Endothelial cell of umbilical vein (primary cell): ENCODE data around the gene KCNK16. TPM values are rescaled to one million over a fixed set of nuclear protein-coding genes. Genes with fewer than 3 reads are reported as not detected.

ENCODE experiments used
- BruUV-seq: library from RNA; stranded (reverse); fragments of 400-500 nt; replicated peaks from 2 replicates; lab custom pipeline; 2021; lab: Mats Ljungman, UMichigan
- CTCF ChIA-PET: fragments of 300-600, 350-600 bp; sonication (Branson Sonifier 250); formaldehyde crosslinking; loops from one replicate; lab custom pipeline; 2021; ENCODE audit warnings: antibody characterized with exemption, inconsistent platforms; lab: Charles Lee
- POLR2A ChIA-PET: fragments of 300-600, 350-600 bp; sonication (Branson Sonifier 250); formaldehyde crosslinking; loops from one replicate; lab custom pipeline; 2021; ENCODE audit warnings: antibody characterized with exemption, inconsistent platforms; lab: Charles Lee
- DNase-seq: peaks from one replicate; pipeline ENCODE4 v3.0.0-alpha.2; 2011; ENCODE audit warnings: low read depth, low spot score
- FAIRE-seq: peaks from 2 replicates; lab custom pipeline; 2011; peaks lifted over from hg19 to GRCh38; lab: Jason Lieb, UNC
- H2AFZ ChIP-seq: 2 replicates; pipeline ENCODE4 v1.6.0; 2012; ENCODE audit warnings: low read depth, low read length, control low read depth, inconsistent platforms
- H3K27ac ChIP-seq: 2 replicates; pipeline ENCODE4 v1.5.1; 2011; ENCODE audit warnings: low read depth, mild to moderate bottlenecking, control low read depth, low read length, moderate library complexity; ENCODE audit not compliant: insufficient read depth
- H3K27me3 ChIP-seq, 2 experiments: 2 replicates each; pipeline versions ENCODE4 v1.6.0 to v1.6.1; 2011; ENCODE audit warnings: low read length in 2 of 2, mixed read lengths in 1 of 2; ENCODE audit not compliant: control insufficient read depth in 2 of 2, insufficient read depth in 2 of 2
- H3K36me3 ChIP-seq, 2 experiments: 2 replicates in 1 of 2; 3 replicates in 1 of 2; pipeline ENCODE4 v1.5.1; 2011; ENCODE audit warnings: low read length in 2 of 2, mild to moderate bottlenecking in 1 of 2, moderate library complexity in 1 of 2; ENCODE audit not compliant: control insufficient read depth in 2 of 2, insufficient read depth in 2 of 2; ENCODE audit errors: extremely low read depth in 1 of 2
- H3K4me1 ChIP-seq: 3 replicates; pipeline ENCODE4 v1.5.1; 2011; ENCODE audit warnings: mild to moderate bottlenecking, low read length; ENCODE audit not compliant: control insufficient read depth, insufficient read depth; ENCODE audit errors: extremely low read depth
- H3K4me2 ChIP-seq: 2 replicates; pipeline ENCODE4 v1.6.1; 2011; ENCODE audit warnings: low read length, control low read depth, mixed read lengths; ENCODE audit not compliant: insufficient read depth
- H3K4me3 ChIP-seq, 3 experiments: fragments of 200-600 bp in 1 of 3; sonication (generic), shearing (Covaris generic) in 1 of 3; replicated peaks in 1 of 3; 2 replicates each; pipeline ENCODE4 v1.5.1; 2011 to 2016; ENCODE audit warnings: control low read depth in 3 of 3, low read length in 3 of 3, mild to moderate bottlenecking in 2 of 3, inconsistent platforms in 1 of 3, low read depth in 1 of 3, moderate library complexity in 1 of 3; ENCODE audit not compliant: insufficient read depth in 1 of 3
- H3K79me2 ChIP-seq: 2 replicates; pipeline ENCODE4 v1.6.0; 2012; ENCODE audit warnings: low read length, inconsistent platforms; ENCODE audit not compliant: control insufficient read depth, insufficient read depth
- H3K9ac ChIP-seq: replicated peaks from 2 replicates; pipeline ENCODE3; 2011; ENCODE audit warnings: low read length, control low read depth; ENCODE audit not compliant: insufficient read depth; ENCODE audit errors: extremely low read depth
- H3K9me1 ChIP-seq: replicated peaks from 3 replicates; pipeline ENCODE4 v1.6.0; 2011; ENCODE audit warnings: mild to moderate bottlenecking, low read length; ENCODE audit not compliant: control insufficient read depth, insufficient read depth; ENCODE audit errors: extremely low read depth
- H3K9me3 ChIP-seq: replicated peaks from 2 replicates; pipeline ENCODE4 v1.5.1; 2012; ENCODE audit warnings: low read length, inconsistent platforms; ENCODE audit not compliant: control insufficient read depth, insufficient read depth
- H4K20me1 ChIP-seq: replicated peaks from 2 replicates; pipeline ENCODE3; 2011; ENCODE audit warnings: mild to moderate bottlenecking, low read length; ENCODE audit not compliant: control insufficient read depth, insufficient read depth; ENCODE audit errors: extremely low read depth
- CTCF ChIP-seq, 2 donors: IDR thresholded peaks; 1 replicate in 1 of 2; 2 replicates in 1 of 2; pipeline ENCODE4 v1.5.1; 2011; ENCODE audit warnings: low read length in 2 of 2, mild to moderate bottlenecking in 2 of 2, moderate library complexity in 2 of 2, control low read depth in 1 of 2, inconsistent platforms in 1 of 2, low read depth in 1 of 2; ENCODE audit not compliant: insufficient read depth in 1 of 2; ENCODE audit errors: extremely low read depth in 1 of 2
- EZH2 ChIP-seq: IDR thresholded peaks from 2 replicates; pipeline ENCODE4 v1.6.1; 2012; ENCODE audit warnings: borderline replicate concordance, low read depth, mild to moderate bottlenecking, moderate library complexity, low read length, inconsistent platforms; ENCODE audit not compliant: severe bottlenecking
- FOS ChIP-seq: IDR thresholded peaks from 2 replicates; pipeline ENCODE4 v1.6.1; 2011; ENCODE audit warnings: mild to moderate bottlenecking, low read length, moderate library complexity, borderline replicate concordance; ENCODE audit not compliant: insufficient read depth
- GATA2 ChIP-seq: IDR thresholded peaks from 2 replicates; pipeline ENCODE4 v1.7.0; 2011; ENCODE audit warnings: low read depth, mild to moderate bottlenecking, moderate library complexity, mixed read lengths, low read length; ENCODE audit not compliant: insufficient read length, insufficient read depth
- JUN ChIP-seq: IDR thresholded peaks from 2 replicates; pipeline ENCODE4 v1.6.1; 2011; ENCODE audit warnings: borderline replicate concordance, low read depth; ENCODE audit not compliant: insufficient read length, insufficient read depth
- MAX ChIP-seq: IDR thresholded peaks from 2 replicates; pipeline ENCODE4 v1.6.1; 2011; ENCODE audit not compliant: insufficient read depth, insufficient read length
- MYC ChIP-seq: IDR thresholded peaks from one replicate; pipeline ENCODE4 v1.6.1; 2011; ENCODE audit warnings: mild to moderate bottlenecking, low read depth, low read length
- POLR2A ChIP-seq: IDR thresholded peaks from 2 replicates; pipeline ENCODE4 v1.6.1; 2012; ENCODE audit warnings: low read depth, mild to moderate bottlenecking, control low read depth, low read length
- POLR2AphosphoS5 ChIP-seq: IDR thresholded peaks from 2 replicates; pipeline ENCODE4 v1.6.1; 2012; ENCODE audit warnings: low read depth, mild to moderate bottlenecking, control low read depth, low read length, moderate library complexity; ENCODE audit not compliant: insufficient read depth
- dilution Hi-C: fragments of 300-500 bp; cut with MboI; formaldehyde crosslinking; loops from one replicate; pipeline ENCODE4 v1.15.0; 2019; ENCODE audit warnings: low sequenced_read_pairs; ENCODE audit not compliant: extremely low pct_ligation_motif_present
- intact Hi-C: fragments of 100-400 bp; cut with micrococcal nuclease; formaldehyde crosslinking; loops from one replicate; pipeline ENCODE4 v1.10.0; 2022
- polyA plus RNA-seq, 4 experiments: library from polyadenylated mRNA; depleted of rRNA in 3 of 4; stranded (reverse) in 3 of 4; unstranded in 1 of 4; fragments of >200 nt; gene quantifications; 2 replicates each; pipeline versions ENCODE4 v1.2.1 to v1.2.3, GENCODE V29; 2011 to 2012; ENCODE audit warnings: missing spikeins in 1 of 4
- total RNA-seq: library from RNA; stranded (reverse); gene quantifications from 2 replicates; pipeline ENCODE4 v1.2.3, GENCODE V29; 2021

The KCNK16 gene
- total and polyA plus RNA-seq, 2 donors (not counting 3 experiments of a cell fraction or from before 2014, with no cell fraction given) = not detected

GRCh38 chr6:39276379-39276995, 46.0 kb downstream of the KCNK16 start:
- Histone ChIP-seq H3K27me3 (no peaks in the 10 kb centered on the region), H2AFZ (no peak overlapping the region), H3K4me1 (no peaks in the 10 kb centered on the region), H3K79me2 (no peaks in the 10 kb centered on the region), H4K20me1 (no peaks in the 10 kb centered on the region), H3K9me3 (no peaks in the 10 kb centered on the region), H3K36me3 (no peaks in the 10 kb centered on the region), H3K9me1 (no peaks in the 10 kb centered on the region), H3K4me3 (no peak overlapping the region), H3K27ac (no peak overlapping the region), H3K9ac (no peak overlapping the region), H3K4me2 (no peak overlapping the region)
- FAIRE-seq = no peak
- TF ChIP-seq FOS (no peak), CTCF (IDR thresholded peaks at IDR 0.05; ENCODE audit: extremely low read depth in 1 of 2, insufficient read depth in 1 of 2, low read depth in 1 of 2, low read length in 2 of 2) (no peak), MAX (no peak), EZH2 (no peak), POLR2AphosphoS5 (no peak), GATA2 (no peak), POLR2A (no peak), MYC (no peak), JUN (no peak)
- no TSS peak for BruUV-seq
- no peak for DNase-seq
- intact Hi-C loops (no loop called here), dilution Hi-C loops (no loop called here)
- CTCF ChIA-PET = no interaction called here
- POLR2A ChIA-PET = no interaction called here
